Iris pigment epithelial cell (primary cell): ENCODE measurements around the gene CFAP90.

Source experiments
- DNase-seq: peaks from one replicate; pipeline ENCODE4 v3.0.0-alpha.2; 2011; ENCODE audit warnings: low read depth

CFAP90 gene

GRCh38 chr5:7868427-7868772 lies 17.5 kb upstream of the CFAP90 start:
- DNase-seq: no peak

GRCh38 chr5:7867260-7867659 lies 16.3 kb upstream of the CFAP90 start:
- no peak for DNase-seq

- DNase-seq: no peak
Measured at GRCh38 chr5:7866196-7866595, 15.3 kb upstream of the CFAP90 start.

- DNase-seq: no peak
Measured at GRCh38 chr5:7857926-7858632, 7.1 kb upstream of the CFAP90 start.

- no peak for DNase-seq
Measured at GRCh38 chr5:7857361-7857760, 6.4 kb upstream of the CFAP90 start.

- peak; percentile 72 for DNase-seq
Measured at GRCh38 chr5:7856855-7857254, 5.9 kb upstream of the CFAP90 start.

GRCh38 chr5:7855611-7856010 lies 4.7 kb upstream of the CFAP90 start:
- DNase-seq: no peak

GRCh38 chr5:7852988-7853387 lies 2.1 kb upstream of the CFAP90 start:
- no peak for DNase-seq

- DNase-seq: peak; percentile 67
Measured at GRCh38 chr5:7852542-7852941, 1.6 kb upstream of the CFAP90 start.

- DNase-seq: no peak
Measured at GRCh38 chr5:7851617-7852289, 820 bp upstream of the CFAP90 start.

- DNase-seq: no peak
Measured at GRCh38 chr5:7851240-7851592, 283 bp upstream of the CFAP90 start.

- no peak for DNase-seq
Measured at GRCh38 chr5:7849681-7850394, 1.1 kb downstream of the CFAP90 start.

- DNase-seq: no peak
Measured at GRCh38 chr5:7848296-7848695, 2.6 kb downstream of the CFAP90 start.

- no peak for DNase-seq
Measured at GRCh38 chr5:7846327-7846726, 4.6 kb downstream of the CFAP90 start.

GRCh38 chr5:7845557-7845956 lies 5.4 kb downstream of the CFAP90 start:
- no peak for DNase-seq

- no peak for DNase-seq
Measured at GRCh38 chr5:7844901-7845300, 6.0 kb downstream of the CFAP90 start.

GRCh38 chr5:7842531-7842930 lies 8.4 kb downstream of the CFAP90 start:
- DNase-seq: no peak

- no peak for DNase-seq
Measured at GRCh38 chr5:7837403-7837802, 13.5 kb downstream of the CFAP90 start.

GRCh38 chr5:7834982-7835381 lies 16.0 kb downstream of the CFAP90 start:
- DNase-seq: no peak

- DNase-seq: no peak
Measured at GRCh38 chr5:7828269-7828668, 22.7 kb downstream of the CFAP90 start.

- no peak for DNase-seq
Measured at GRCh38 chr5:7827610-7828009, 23.3 kb downstream of the CFAP90 start.

GRCh38 chr5:7825630-7826029 lies 25.3 kb downstream of the CFAP90 start:
- no peak for DNase-seq

GRCh38 chr5:7824995-7825394 lies 25.9 kb downstream of the CFAP90 start:
- no peak for DNase-seq
